CD14-positive monocyte (primary cell): Measurements from ENCODE around the gene MEF2D. TPM values are rescaled to one million over a fixed set of nuclear protein-coding genes. Genes with fewer than 3 reads are reported as not detected.

ENCODE experiments used
- DNase-seq, 3 donors: peaks; one replicate each; pipeline ENCODE4 v3.0.0-alpha.2; 2011 to 2022
- H2AFZ ChIP-seq: 2 replicates; pipeline ENCODE4 v1.6.0; 2012; ENCODE audit warnings: mild to moderate bottlenecking, low read depth, low read length, inconsistent platforms; ENCODE audit not compliant: insufficient read depth, poor library complexity, severe bottlenecking
- H3K27ac ChIP-seq, 2 donors: 1 replicate in 1 of 2; 2 replicates in 1 of 2; pipeline ENCODE4 v1.5.1; 2012 to 2013; ENCODE audit warnings: low read length in 2 of 2, control low read depth in 1 of 2, inconsistent platforms in 1 of 2, low read depth in 1 of 2, mild to moderate bottlenecking in 1 of 2
- H3K27me3 ChIP-seq, 2 donors: one replicate each; pipeline versions ENCODE4 v1.6.0 to v1.6.1; 2011 to 2013; ENCODE audit warnings: low read length in 2 of 2; ENCODE audit not compliant: control insufficient read depth in 2 of 2, insufficient read depth in 2 of 2
- H3K36me3 ChIP-seq, 2 donors: replicated peaks in 1 of 2; 1 replicate in 1 of 2; 2 replicates in 1 of 2; pipeline versions ENCODE4 v1.5.1 to v1.6.1; 2012 to 2013; ENCODE audit warnings: low read length in 2 of 2, control low read depth in 1 of 2, inconsistent platforms in 1 of 2, mild to moderate bottlenecking in 1 of 2; ENCODE audit not compliant: insufficient read depth in 2 of 2, control insufficient read depth in 1 of 2
- H3K4me1 ChIP-seq, 2 donors: 1 replicate in 1 of 2; 2 replicates in 1 of 2; pipeline versions ENCODE4 v1.5.1 to v1.6.1; 2012 to 2013; ENCODE audit warnings: low read length in 2 of 2, control low read depth in 1 of 2, inconsistent platforms in 1 of 2, mild to moderate bottlenecking in 1 of 2, moderate library complexity in 1 of 2; ENCODE audit not compliant: insufficient read depth in 2 of 2, control insufficient read depth in 1 of 2
- H3K4me2 ChIP-seq: replicated peaks from 2 replicates; pipeline ENCODE3; 2012; ENCODE audit warnings: low read length, moderate library complexity, mild to moderate bottlenecking; ENCODE audit not compliant: poor library complexity, severe bottlenecking; ENCODE audit errors: extremely low read depth
- H3K4me3 ChIP-seq, 3 experiments: fragments of 200-600 bp in 1 of 3; sonication (generic) in 1 of 3; replicated peaks in 1 of 3; 1 replicate in 2 of 3; 2 replicates in 1 of 3; pipeline ENCODE4 v1.5.1; 2011 to 2013; ENCODE audit warnings: low read length in 3 of 3, mild to moderate bottlenecking in 3 of 3, control low read depth in 2 of 3, low read depth in 2 of 3, inconsistent platforms in 1 of 3, moderate library complexity in 1 of 3
- H3K79me2 ChIP-seq: 2 replicates; pipeline ENCODE4 v1.6.0; 2012; ENCODE audit warnings: mild to moderate bottlenecking, control low read depth, inconsistent platforms, low read length, moderate library complexity; ENCODE audit not compliant: insufficient read depth
- H3K9ac ChIP-seq: 2 replicates; pipeline ENCODE4 v1.6.0; 2017; ENCODE audit warnings: low read length, mild to moderate bottlenecking; ENCODE audit not compliant: insufficient read depth, poor library complexity, severe bottlenecking
- H3K9me3 ChIP-seq, 2 donors: replicated peaks in 1 of 2; 1 replicate in 1 of 2; 2 replicates in 1 of 2; pipeline versions ENCODE4 v1.5.1 to v1.6.1; 2012 to 2013; ENCODE audit warnings: low read length in 2 of 2, control low read depth in 1 of 2; ENCODE audit not compliant: control insufficient read depth in 1 of 2, insufficient read depth in 1 of 2
- H4K20me1 ChIP-seq: 2 replicates; pipeline ENCODE4 v1.6.0; 2012; ENCODE audit warnings: mild to moderate bottlenecking, low read length, control low read depth, moderate library complexity; ENCODE audit not compliant: insufficient read depth
- H3K27ac Mint-ChIP-seq, 7 donors: one replicate each; pipeline ENCODE4 v1.8.0; 2020; ENCODE audit warnings: mild to moderate bottlenecking in 7 of 7, mixed read lengths in 7 of 7, moderate library complexity in 6 of 7, inconsistent platforms in 2 of 7
- H3K27me3 Mint-ChIP-seq, 3 donors: one replicate each; pipeline ENCODE4 v1.8.0; 2021 to 2022; ENCODE audit warnings: low read depth in 3 of 3, mild to moderate bottlenecking in 3 of 3, mixed read lengths in 3 of 3, moderate library complexity in 3 of 3, inconsistent platforms in 1 of 3
- H3K36me3 Mint-ChIP-seq, 2 donors: one replicate each; pipeline ENCODE4 v1.8.0; 2020; ENCODE audit warnings: mixed read lengths in 2 of 2, inconsistent platforms in 1 of 2, mild to moderate bottlenecking in 1 of 2
- H3K4me1 Mint-ChIP-seq: one replicate; pipeline ENCODE4 v1.8.0; 2020; ENCODE audit warnings: mild to moderate bottlenecking, mixed read lengths
- H3K4me3 Mint-ChIP-seq, 2 donors: one replicate each; pipeline ENCODE4 v1.8.0; 2020; ENCODE audit warnings: mild to moderate bottlenecking in 2 of 2, mixed read lengths in 2 of 2, moderate library complexity in 1 of 2
- H3K9me3 Mint-ChIP-seq, 7 donors: one replicate each; pipeline ENCODE4 v1.8.0; 2020 to 2022; ENCODE audit warnings: mixed read lengths in 7 of 7, mild to moderate bottlenecking in 6 of 7, moderate library complexity in 6 of 7, inconsistent platforms in 2 of 7
- CTCF ChIP-seq: fragments of 200-600 bp; IDR thresholded peaks from one replicate; pipeline ENCODE4 v1.8.0; 2022; ENCODE audit warnings: antibody characterized with exemption, mild to moderate bottlenecking
- WGBS: methylation state at CpG from one replicate; pipeline ENCODE4 v1.1.5; 2013; ENCODE audit warnings: missing lambda C conversion rate; ENCODE audit not compliant: insufficient coverage; 5-methylcytosine and 5-hydroxymethylcytosine counted together
- intact Hi-C, 2 donors: fragments of 100-400 bp; cut with micrococcal nuclease; formaldehyde crosslinking; loops; one replicate each; pipeline versions ENCODE4 v1.15.0 to v1.15.1; 2023
- polyA plus RNA-seq, 3 donors: library from polyadenylated mRNA; depleted of rRNA in 1 of 3; unstranded in 2 of 3; stranded (reverse) in 1 of 3; fragments of 300-500 nt in 2 of 3; fragments of >200 nt in 1 of 3; fragmentation: Illumina TruSeq in 2 of 3; gene quantifications; 1 replicate in 2 of 3; 2 replicates in 1 of 3; pipeline ENCODE4 v1.2.3, GENCODE V29; 2012 to 2021

MEF2D gene
- polyA plus RNA-seq, 3 donors: 4.5 to 66.4 (median 8.0) TPM

- Histone ChIP-seq H3K4me1 (no peaks in the 10 kb centered on the region), H3K4me2 (no peak overlapping the region), H3K9me3 (no peaks in the 10 kb centered on the region), H4K20me1 (no peaks in the 10 kb centered on the region), H2AFZ (no peak overlapping the region), H3K79me2 (no peaks in the 10 kb centered on the region), H3K9ac (no peak overlapping the region), H3K36me3 (peaks cover 39 to 84% of the 10 kb centered on the region in 2 donors), H3K27me3 (no peaks in the 10 kb centered on the region), H3K27ac (no peak overlapping the region), H3K4me3 (no peak overlapping the region)
- peak overlapping the region in 1 of 7 donors; percentile 22 for H3K27ac Mint-ChIP-seq
- H3K9me3 Mint-ChIP-seq: no peaks in the 10 kb centered on the region
- no peak for TF ChIP-seq CTCF
- H3K4me3 Mint-ChIP-seq: no peak overlapping the region
- H3K36me3 Mint-ChIP-seq: peaks cover 73 to 80% of the 10 kb centered on the region in 2 donors
- H3K4me1 Mint-ChIP-seq: peaks cover 17% of the 10 kb centered on the region
- H3K27me3 Mint-ChIP-seq: peaks cover 0 to 2% (median 0%) of the 10 kb centered on the region in 3 donors
- intact Hi-C loops: loop anchor here in 1 of 2 donors (5.0 kb wide), 1 partner anchor 42 kb away; no protein-coding TSS in a partner anchor
- 13% methylated on average over 2 of the region's 4 CpGs for WGBS
- DNase-seq: no peak
These were observed 39.3 kb upstream of the MEF2D start for GRCh38 chr1:156539818-156540355.

GRCh38 chr1:156538711-156539440, 38.3 kb upstream of the MEF2D start:
- WGBS: 100% methylated on average over 5 of the region's 10 CpGs
- intact Hi-C loops: no loop called here
- H3K4me3 Mint-ChIP-seq: no peak overlapping the region

More at GRCh38 chr1:156538711-156539440, 38.3 kb upstream of the MEF2D start:
- DNase-seq: no peak
- no peak overlapping the region for H3K4me2 ChIP-seq
- H3K9me3 ChIP-seq: no peaks in the 10 kb centered on the region
- no peak for TF ChIP-seq CTCF
- H3K4me1 ChIP-seq: no peaks in the 10 kb centered on the region
- H3K4me1 Mint-ChIP-seq: peaks cover 17% of the 10 kb centered on the region
- H3K9me3 Mint-ChIP-seq: no peaks in the 10 kb centered on the region
- H3K9ac ChIP-seq: no peak overlapping the region
- peak overlapping the region in 4 of 7 donors; percentile 2 to 48 (median 17) for H3K27ac Mint-ChIP-seq
- H3K27ac ChIP-seq: no peak overlapping the region
- no peak overlapping the region for H2AFZ ChIP-seq
- H3K36me3 Mint-ChIP-seq: peaks cover 70 to 81% of the 10 kb centered on the region in 2 donors
- peaks cover 49 to 84% of the 10 kb centered on the region in 2 donors for H3K36me3 ChIP-seq
- H3K27me3 Mint-ChIP-seq: no peaks in the 10 kb centered on the region
- no peak overlapping the region for H3K4me3 ChIP-seq
- no peaks in the 10 kb centered on the region for H3K79me2 ChIP-seq
- no peaks in the 10 kb centered on the region for H4K20me1 ChIP-seq
- H3K27me3 ChIP-seq: no peaks in the 10 kb centered on the region
